Islet precursor cell (in vitro differentiated cells): ENCODE measurements around the gene MED27.

ENCODE experiments used
- DNase-seq: peaks from one replicate; pipeline ENCODE4 v3.0.0-alpha.2; 2018

The MED27 gene

GRCh38 chr9:131874447-131874846 is 205.2 kb downstream of the MED27 start:
- DNase-seq = no peak

- no peak for DNase-seq
Observed at GRCh38 chr9:131873891-131874440, 205.7 kb downstream of the MED27 start.

GRCh38 chr9:131873335-131873734 is 206.3 kb downstream of the MED27 start:
- no peak for DNase-seq

GRCh38 chr9:131872702-131873101 is 207.0 kb downstream of the MED27 start:
- DNase-seq = no peak

- no peak for DNase-seq
Observed at GRCh38 chr9:131872006-131872405, 207.7 kb downstream of the MED27 start.

- no peak for DNase-seq
Observed at GRCh38 chr9:131870156-131870555, 209.5 kb downstream of the MED27 start.

- DNase-seq = peak; percentile 94
Observed at GRCh38 chr9:131869348-131869747, 210.3 kb downstream of the MED27 start.

- DNase-seq = no peak
Observed at GRCh38 chr9:131868766-131869165, 210.9 kb downstream of the MED27 start.

- no peak for DNase-seq
Observed at GRCh38 chr9:131867611-131868192, 212.0 kb downstream of the MED27 start.

- no peak for DNase-seq
Observed at GRCh38 chr9:131865446-131866195, 214.0 kb downstream of the MED27 start.

GRCh38 chr9:131864531-131864930 is 215.1 kb downstream of the MED27 start:
- DNase-seq = no peak

GRCh38 chr9:131863306-131863896 is 216.3 kb downstream of the MED27 start:
- no peak for DNase-seq

GRCh38 chr9:131862261-131862660 is 217.4 kb downstream of the MED27 start:
- DNase-seq = no peak

- no peak for DNase-seq
Observed at GRCh38 chr9:131860430-131860829, 219.2 kb downstream of the MED27 start.

- DNase-seq = no peak
Observed at GRCh38 chr9:131858147-131858546, 221.5 kb downstream of the MED27 start.

- peak; percentile 65 for DNase-seq
Observed at GRCh38 chr9:131856105-131856504, 223.6 kb downstream of the MED27 start.

GRCh38 chr9:131854896-131855613 is 224.6 kb downstream of the MED27 start:
- DNase-seq = no peak

- DNase-seq = no peak
Observed at GRCh38 chr9:131854334-131854733, 225.3 kb downstream of the MED27 start.

- no peak for DNase-seq
Observed at GRCh38 chr9:131853434-131853833, 226.2 kb downstream of the MED27 start.

GRCh38 chr9:131851414-131851813 is 228.3 kb downstream of the MED27 start:
- no peak for DNase-seq

- no peak for DNase-seq
Observed at GRCh38 chr9:131849391-131849790, 230.3 kb downstream of the MED27 start.

GRCh38 chr9:131848570-131849160 is 231.0 kb downstream of the MED27 start:
- no peak for DNase-seq
